GM19193 (cell line): Measurements from ENCODE around the gene PANK4.

Experiments used
- POLR2A ChIP-seq: IDR thresholded peaks from 4 replicates; pipeline ENCODE4 v1.6.1; 2011; ENCODE audit not compliant: insufficient read depth, insufficient read length; ENCODE audit errors: extremely low read depth

PANK4 gene

DNA sequence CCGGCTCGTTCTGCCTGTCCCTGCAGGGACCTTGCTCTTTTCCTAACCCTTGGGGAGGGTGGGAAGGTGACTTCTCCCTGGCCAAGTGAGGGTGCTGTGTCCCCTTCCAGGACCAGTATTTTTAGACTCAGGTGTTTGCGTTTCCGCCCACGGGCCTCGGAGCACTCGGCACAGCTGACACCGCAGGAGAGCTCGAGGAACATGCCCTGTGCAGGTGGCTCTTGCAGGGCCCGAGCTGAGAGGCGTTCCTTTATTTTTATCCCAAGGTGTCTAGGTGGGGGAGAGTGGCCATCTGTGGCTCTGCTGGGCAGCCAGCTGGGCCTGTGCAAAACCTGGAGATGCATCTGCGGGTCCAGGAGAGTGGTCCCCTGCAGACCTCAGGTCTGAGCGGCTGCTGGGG, 34.3 kb downstream of the PANK4 start:
- no peak for TF ChIP-seq POLR2A

DNA sequence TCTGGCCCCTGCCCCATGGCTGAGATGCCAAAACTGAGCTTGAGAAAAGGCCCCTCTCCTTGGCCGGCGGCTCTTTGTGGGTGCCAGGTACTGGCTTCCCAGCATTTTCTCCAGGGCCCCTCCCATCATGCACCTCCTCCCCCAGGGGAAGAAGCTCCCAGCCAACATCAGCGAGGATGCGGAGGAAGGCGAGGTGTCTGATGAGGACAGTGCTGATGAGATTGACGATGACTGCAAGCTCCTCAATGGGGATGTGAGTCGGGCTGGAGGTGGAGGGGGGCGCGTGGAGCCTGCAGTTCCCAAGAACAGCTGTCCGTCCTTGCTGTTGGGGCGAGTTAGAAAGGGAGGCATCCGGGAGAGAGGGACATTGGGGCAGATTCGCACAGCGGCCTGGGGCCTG, 36.8 kb downstream of the PANK4 start:
- TF ChIP-seq POLR2A: no peak

DNA sequence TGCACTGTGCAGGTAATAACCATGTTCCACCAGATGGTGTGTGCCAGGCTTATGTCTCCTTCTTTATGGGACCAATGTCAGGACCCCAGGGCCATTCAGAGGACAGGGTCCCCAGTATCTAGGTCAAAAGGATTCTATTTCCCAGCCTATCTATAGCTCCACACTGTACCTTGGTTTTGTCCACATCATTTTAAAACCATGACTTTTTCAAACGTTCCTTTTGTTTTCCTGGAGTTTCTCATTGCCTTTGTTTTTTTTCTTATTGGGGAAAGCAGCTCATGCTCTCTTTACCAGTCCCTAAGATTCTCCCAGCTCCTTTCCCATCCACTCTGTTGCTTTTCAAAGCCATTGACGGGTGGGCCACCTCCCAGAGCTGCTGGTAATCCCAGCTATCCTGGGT, 37.7 kb downstream of the PANK4 start:
- no peak for TF ChIP-seq POLR2A

DNA sequence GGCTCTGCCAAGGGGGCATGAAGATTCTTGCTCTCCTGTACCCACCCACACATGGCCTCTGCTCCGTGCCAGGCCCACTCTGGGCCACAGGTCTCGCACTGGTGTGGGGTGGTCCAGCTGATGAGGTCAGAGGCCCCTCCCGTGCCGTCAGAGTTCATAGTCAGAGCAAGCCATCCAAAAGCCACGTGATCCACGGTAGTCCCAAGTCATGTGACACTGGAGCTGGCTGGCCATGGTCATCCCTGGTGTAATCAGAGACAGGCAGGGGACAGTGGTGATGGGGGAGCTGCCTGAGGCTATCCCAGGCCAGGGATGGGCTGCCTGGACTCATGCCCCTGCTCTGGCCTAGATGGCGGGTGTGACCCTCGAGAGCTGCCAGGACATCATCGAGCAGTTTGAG, 39.8 kb downstream of the PANK4 start:
- TF ChIP-seq POLR2A: no peak

DNA sequence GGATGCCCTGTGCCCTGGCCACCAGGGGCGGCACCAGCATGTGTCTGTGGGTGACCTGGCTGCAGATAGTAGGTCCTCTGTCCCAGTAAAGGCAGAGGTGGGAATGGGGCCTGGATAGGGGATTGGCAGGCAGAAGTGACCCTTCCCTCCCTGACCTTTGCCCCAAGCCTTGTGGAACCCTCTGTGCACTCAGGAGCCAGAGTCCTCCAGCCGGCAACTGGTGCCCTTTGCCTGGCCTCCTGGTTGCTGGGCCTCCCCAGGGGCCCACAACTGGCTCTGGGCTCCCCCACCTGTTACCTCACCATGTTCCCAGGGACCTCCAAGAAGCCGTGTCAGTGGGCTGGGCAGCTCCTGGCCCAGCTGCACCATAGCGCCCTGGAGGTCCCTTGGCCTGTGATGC, 40.4 kb downstream of the PANK4 start:
- TF ChIP-seq POLR2A: no peak

DNA sequence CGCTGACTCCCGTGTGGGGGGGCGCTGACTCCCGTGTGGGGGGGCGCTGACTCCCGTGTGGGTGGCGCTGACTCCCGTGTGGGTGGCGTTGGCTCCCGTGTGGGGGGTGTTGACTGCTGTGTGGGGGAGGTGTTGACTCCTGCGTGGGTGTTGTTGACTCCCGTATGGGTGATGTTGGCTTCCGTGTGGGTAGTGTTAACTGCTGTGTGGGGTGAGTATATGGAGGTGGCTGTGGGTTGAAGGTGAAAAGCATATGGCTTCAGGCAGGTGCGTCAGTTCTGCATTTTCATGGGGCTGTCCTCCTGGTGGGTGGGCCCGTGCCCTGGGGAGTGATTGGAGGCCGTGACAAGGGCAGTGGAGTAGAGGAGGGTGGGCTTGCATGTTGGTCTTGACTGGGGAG, 42.4 kb downstream of the PANK4 start:
- TF ChIP-seq POLR2A: no peak

DNA sequence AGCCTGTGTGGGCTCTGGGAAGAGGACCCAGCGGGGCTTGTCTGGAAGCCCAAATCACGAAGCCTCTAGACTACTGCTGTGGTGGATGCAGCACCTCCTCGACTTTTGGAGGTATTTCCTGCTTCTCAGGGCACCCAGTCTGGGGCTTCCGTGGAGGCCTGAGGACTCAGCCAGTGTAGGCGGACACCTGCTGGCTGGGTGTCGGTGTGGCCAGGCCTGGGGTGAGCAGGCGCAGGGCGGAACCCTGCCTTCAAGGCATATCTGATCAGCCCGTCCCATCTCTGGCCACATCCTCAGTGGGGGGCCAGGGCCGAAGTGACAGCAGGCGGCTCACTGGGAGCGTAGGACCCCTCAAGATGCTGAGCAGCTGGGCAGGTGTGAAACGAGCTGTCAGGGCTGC, 43.4 kb downstream of the PANK4 start:
- no peak for TF ChIP-seq POLR2A

DNA sequence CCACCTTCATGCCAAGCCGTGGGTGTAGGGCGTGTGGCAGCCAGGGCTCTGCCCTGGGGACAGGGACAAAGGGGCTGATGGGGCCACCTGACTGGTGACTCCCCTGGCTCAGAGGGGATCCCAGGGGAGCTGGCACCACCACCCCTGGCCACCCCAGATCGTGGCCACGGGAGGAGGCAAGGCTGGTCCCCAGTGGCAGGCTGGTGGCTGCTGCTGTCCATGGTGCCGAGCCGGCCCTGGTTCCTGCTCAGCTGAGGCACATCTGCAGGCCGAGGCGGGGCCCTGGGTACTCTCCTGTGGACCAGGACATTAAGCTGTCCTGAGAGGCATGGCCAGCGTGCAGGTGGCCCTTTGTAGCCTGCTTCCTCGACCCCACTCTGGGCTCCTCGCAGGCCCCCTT, 43.8 kb downstream of the PANK4 start:
- TF ChIP-seq POLR2A: no peak

DNA sequence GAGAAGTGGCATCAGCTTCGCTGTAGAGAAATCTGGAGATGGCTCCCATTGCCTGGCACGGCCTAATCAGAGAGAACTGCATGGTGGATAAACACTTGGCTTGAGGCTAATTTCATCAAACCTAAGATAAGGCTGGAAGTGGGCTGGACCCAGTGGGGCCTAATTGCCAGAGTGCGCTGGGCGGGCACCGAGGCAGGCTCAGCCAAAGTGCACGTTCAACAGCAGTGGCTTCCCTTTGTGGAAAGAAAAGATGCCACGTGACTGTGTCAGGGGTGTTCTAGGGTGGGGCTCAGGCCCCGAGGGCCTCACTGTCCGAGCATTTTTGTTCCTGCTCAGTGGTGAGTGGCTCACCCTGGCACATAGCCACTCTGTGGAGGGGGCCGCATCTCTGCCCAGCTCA, 44.5 kb downstream of the PANK4 start:
- no peak for TF ChIP-seq POLR2A

DNA sequence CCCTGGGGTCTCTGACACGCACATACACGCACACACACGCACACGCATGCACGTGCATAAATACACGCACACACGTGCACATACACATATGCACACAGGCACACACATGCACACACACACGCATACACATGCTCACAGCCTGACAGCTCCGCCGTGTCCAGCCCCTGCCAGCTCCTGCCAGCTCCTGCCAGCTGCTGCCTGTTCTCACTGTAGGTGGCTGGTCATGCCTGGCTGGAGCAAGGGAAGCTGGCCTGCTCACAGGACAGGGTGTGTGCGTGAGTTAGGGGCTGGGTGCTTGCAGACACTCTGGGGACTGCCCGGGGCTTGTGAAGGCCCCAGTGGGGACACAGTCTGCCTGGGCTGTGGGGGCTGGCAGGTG, 45.4 kb downstream of the PANK4 start:
- no peak for TF ChIP-seq POLR2A

DNA sequence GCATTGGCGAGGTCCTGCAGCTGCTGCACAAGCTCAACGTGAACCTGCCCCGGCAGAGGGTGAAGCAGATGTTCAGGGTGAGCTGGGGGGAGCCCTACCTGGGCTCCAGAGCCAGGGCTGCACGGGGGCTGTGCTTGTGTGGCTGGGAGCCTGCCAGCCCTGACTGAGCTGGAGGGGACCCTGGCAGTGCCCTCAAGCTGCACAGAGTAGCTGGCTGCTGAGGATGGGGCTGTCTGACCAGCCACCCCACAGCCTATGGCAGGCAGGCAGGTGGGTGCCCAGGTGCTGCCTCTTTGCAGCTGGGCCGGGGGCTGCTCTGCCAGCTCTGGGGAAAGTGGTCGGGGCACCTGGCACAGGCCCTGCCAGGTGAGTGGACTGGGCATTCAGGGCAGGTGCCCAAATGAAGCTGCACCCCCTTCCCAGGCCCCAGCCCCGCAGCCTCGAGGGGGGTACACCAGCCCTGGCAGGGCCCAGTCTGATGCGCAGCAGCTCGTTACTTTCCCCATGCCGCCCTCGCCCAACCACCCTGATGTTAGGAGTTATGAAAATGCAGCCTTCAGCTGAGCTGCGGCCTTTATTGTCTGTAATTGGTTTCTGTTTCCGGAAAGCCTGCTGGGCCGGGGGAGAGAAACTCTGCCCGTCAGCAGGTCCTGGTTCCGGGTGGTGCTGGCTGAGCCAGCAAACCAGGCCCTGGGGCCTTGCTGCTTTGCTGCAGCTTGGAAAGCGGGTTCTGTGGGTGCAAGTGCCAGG, 46.0 kb downstream of the PANK4 start:
- TF ChIP-seq POLR2A: no peak

DNA sequence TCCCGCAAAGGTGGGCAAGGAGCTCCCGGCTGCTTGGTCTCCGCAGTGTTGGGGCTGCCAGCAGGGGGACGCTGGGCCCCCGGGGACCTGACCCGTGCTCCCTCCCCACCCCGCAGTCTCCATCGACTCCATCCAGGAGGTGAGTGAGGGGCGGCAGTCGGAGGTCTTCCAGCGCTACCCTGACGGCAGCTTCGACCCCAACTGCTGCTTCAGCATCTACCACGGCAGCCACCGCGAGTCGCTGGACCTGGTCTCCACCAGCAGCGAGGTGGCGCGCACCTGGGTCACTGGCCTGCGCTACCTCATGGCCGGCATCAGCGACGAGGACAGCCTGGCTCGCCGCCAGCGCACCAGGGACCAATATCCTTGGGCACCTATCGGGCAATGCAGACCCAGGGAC, 46.8 kb downstream of the PANK4 start:
- TF ChIP-seq POLR2A: no peak

DNA sequence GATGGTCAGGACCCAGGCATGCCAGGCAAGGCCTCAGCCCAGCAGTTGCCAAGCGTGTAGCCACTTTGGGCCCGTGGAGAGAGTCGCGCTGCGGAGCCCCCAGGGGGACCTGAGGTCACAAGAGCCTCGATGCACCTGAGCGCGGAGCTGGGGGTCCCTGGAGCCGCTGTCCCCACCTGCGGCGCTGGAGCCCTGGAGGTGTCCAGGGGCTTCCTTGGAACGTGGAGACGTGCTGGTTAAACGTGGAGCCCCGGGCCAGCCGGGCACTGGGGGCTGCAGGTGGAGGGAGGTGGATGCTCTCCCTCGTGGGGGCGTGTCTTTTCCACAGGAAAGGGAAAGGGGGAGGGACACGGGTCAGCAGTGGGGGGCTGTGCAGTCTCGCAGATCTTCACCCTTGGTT, 47.2 kb downstream of the PANK4 start:
- TF ChIP-seq POLR2A: no peak

DNA sequence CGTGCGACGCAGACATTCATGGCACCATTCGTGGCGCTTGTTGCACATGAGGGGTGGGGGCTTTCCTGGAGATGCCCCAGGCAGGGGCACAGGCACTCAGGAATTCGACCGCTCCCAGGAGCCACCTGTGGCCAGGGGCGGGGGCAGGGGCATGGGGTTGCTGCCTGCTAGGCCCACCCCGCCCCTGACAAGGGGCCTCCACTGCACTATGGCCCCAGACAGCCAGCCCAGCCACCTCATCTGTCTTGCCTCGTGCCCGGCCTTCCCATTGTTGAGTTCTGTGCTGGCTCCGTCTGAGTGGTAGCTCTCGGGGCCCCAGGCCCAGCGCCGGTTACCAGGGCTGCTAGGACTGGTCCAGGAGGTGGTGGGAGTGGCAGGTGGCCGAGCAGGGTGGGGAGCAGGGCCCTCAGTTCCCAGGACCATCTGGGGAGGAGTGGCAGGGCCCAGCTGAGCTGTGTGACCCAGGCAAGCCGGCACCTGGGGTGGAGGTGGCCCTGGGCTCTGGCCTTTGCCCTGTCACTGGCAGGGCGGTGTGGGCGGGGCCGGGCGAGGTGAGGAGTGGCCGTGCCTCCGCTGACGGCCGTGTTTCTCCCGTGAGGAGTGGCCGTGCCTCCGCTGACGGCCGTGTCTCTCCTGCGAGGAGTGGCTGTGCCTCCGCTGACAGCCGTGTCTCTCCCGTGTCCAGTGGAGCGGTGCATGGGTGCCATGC, 48.5 kb downstream of the PANK4 start:
- no peak for TF ChIP-seq POLR2A

DNA sequence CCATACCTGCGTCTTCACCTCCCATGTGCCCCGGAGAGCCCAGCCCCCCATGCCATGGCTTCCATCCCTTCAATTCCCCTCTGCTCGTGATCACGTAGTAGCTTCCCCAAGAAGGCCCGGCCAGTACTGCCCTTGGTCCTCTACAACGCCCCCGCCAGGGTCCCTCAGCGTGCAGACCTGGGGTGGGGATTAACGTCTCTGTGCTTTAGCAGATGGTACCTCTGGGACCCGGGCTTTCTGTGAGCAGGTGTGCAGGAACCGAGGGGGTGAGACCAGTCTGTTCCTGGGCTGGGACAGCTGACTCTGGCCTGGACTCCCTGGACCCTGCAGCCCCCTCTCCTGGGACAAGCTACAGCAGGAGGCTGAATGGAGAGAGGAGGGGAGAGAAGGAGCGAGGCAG, 49.1 kb downstream of the PANK4 start:
- TF ChIP-seq POLR2A: no peak

DNA sequence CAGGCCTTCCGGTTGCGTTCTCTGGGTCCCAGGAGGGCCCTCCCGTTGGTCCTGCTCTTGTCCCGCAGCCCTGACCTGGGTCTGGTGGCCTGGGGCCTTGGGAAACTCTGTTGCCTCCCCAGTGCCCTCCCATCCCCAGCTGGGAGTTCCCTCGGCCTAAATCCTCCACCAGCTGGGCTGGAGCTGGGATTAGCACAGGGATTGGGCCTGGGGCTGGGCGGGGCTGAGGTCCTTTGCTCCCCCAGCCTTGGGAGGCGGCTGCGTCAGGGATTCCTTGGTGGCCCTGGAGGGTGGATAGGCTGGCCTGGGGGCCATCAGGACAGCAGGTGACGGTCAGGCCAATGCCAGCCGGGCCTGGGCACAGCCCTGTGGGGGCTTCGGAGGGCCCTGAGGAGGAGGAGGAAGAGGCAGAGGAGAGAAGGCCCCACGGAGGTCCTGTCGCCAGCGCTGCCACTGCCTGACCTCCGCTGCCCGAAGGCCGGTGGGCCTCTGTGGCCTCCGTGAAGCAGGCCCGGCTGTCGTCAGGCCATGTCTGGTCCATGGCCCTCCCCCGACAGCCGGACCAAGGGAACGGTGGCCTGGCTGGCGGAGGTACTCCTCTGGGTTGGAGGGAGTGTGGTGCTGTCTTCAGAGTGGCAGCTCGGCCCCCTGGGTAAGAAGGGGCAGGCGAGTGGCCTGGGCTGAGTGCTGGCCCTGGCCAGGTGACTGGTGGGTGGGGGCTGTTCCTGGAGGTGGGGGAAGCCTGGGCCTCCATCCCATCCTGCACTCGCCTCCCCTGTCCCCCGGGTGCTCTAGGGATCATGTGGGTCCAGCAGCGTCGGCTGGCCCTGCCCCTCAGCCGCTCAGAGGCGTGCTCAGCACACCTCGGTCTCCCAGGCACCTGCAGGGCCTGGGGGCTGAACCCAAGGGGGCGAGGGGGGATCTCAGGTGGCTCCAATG, 50.1 kb downstream of the PANK4 start, which contains the start of gene PLCH2:
TSS of gene PLCH2 (plus strand) at position 229 of the 939 bp plus-strand sequence. CDS start at position 529, 300 bp downstream.
- no peak for TF ChIP-seq POLR2A

DNA sequence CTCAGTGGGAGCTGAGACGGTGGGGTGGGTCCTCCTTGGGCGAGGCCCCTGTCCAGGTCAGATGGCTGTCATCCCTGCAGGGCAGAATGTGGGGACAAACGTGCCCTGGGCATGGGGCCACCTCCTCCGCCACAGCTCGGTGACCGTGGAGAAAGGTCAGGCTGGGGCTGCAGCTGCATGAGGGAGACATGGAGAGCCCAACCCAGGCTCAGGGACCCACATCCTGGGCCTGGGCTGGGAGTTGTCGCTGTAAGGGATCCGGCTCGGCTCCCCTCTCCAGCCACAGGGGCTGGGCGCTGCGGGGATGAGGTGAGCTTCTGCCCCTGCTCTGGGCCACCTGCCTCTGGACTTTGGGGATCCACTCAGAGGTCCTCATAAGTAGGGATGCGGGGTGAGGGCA, 50.8 kb downstream of the PANK4 start:
- TF ChIP-seq POLR2A: no peak
